ENCODE results near the gene SDK1.

DNA sequence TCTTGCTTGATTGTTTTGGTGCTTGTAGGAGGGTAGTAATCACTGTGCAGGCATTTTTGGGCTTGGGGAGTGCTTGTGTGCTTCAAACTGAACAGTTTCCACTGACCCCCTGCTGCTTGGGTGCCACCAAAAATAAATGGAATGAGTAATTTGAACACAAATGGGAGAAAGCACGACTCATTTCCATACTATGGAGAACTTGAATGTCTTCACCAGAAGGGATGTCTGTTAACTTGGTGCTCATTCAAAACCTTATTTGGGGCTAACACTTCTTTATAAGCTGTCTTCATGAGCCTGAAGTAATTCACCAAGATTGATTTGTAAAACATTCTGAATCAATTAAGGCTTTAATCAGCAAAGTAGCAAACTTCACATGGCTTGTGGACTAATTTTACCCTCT is 560.3 kb downstream of the SDK1 start:
- TF ChIP-seq, protein P1, sequence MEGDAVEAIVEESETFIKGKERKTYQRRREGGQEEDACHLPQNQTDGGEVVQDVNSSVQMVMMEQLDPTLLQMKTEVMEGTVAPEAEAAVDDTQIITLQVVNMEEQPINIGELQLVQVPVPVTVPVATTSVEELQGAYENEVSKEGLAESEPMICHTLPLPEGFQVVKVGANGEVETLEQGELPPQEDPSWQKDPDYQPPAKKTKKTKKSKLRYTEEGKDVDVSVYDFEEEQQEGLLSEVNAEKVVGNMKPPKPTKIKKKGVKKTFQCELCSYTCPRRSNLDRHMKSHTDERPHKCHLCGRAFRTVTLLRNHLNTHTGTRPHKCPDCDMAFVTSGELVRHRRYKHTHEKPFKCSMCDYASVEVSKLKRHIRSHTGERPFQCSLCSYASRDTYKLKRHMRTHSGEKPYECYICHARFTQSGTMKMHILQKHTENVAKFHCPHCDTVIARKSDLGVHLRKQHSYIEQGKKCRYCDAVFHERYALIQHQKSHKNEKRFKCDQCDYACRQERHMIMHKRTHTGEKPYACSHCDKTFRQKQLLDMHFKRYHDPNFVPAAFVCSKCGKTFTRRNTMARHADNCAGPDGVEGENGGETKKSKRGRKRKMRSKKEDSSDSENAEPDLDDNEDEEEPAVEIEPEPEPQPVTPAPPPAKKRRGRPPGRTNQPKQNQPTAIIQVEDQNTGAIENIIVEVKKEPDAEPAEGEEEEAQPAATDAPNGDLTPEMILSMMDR (IDR thresholded peaks at IDR 0.05 in 4 of 5, conservative IDR thresholded peaks at IDR 0.05 in 1 of 5): no peak
- no peak for TF ChIP-seq POLR2A (IDR thresholded peaks at IDR 0.05)
